Neural cell (in vitro differentiated cells): ENCODE measurements around the gene KIAA0513. TPM values are rescaled to one million over a fixed set of nuclear protein-coding genes. Genes with fewer than 3 reads are reported as not detected.

Experiments
- H2AFZ ChIP-seq: fragments of 200-600, 300-800 bp; sonication (generic), shearing (Covaris generic); 2 replicates; pipeline ENCODE4 v1.6.0; 2014; ENCODE audit warnings: low read depth, mild to moderate bottlenecking, antibody characterized with exemption, low read length, moderate library complexity
- H3F3A ChIP-seq: fragments of 200-600 bp; shearing (Covaris generic); 2 replicates; pipeline ENCODE4 v1.6.1; 2016; ENCODE audit warnings: mild to moderate bottlenecking, moderate library complexity, mixed read lengths, antibody characterized with exemption, low read length; ENCODE audit not compliant: insufficient read depth, poor library complexity, severe bottlenecking
- H3K27ac ChIP-seq: fragments of 200-600, 300-800 bp; sonication (generic), shearing (Covaris generic); 2 replicates; pipeline ENCODE4 v1.5.1; 2014; ENCODE audit warnings: mild to moderate bottlenecking, low read length, moderate library complexity
- H3K27me3 ChIP-seq: fragments of 300-800, 200-600 bp; sonication (generic), shearing (Covaris generic); 2 replicates; pipeline ENCODE4 v1.6.0; 2014; ENCODE audit warnings: mild to moderate bottlenecking, low read depth, low read length, moderate library complexity; ENCODE audit not compliant: insufficient read depth
- H3K36me3 ChIP-seq: fragments of 300-800, 200-600 bp; sonication (generic), shearing (Covaris generic); 2 replicates; pipeline ENCODE4 v1.5.1; 2014; ENCODE audit warnings: mild to moderate bottlenecking, antibody characterized with exemption, low read length, moderate library complexity; ENCODE audit not compliant: insufficient read depth
- H3K4me2 ChIP-seq: fragments of 300-800, 200-600 bp; sonication (generic), shearing (Covaris generic); 2 replicates; pipeline ENCODE4 v1.6.0; 2014; ENCODE audit warnings: mild to moderate bottlenecking, low read length
- H3K4me3 ChIP-seq: fragments of 300-800, 200-600 bp; sonication (generic), shearing (Covaris generic); 2 replicates; pipeline ENCODE4 v1.5.1; 2014; ENCODE audit warnings: mild to moderate bottlenecking, low read length, moderate library complexity
- H3K79me2 ChIP-seq: fragments of 200-600 bp; shearing (Covaris generic); replicated peaks from 2 replicates; pipeline ENCODE4 v1.6.0; 2014; ENCODE audit warnings: mild to moderate bottlenecking, low read length, moderate library complexity; ENCODE audit not compliant: insufficient read depth
- H3K9ac ChIP-seq: fragments of 300-800, 200-600 bp; sonication (generic), shearing (Covaris generic); 2 replicates; pipeline ENCODE4 v1.6.1; 2016; ENCODE audit warnings: mild to moderate bottlenecking, low read length, mixed read lengths
- H3K9me2 ChIP-seq: fragments of 200-600 bp; shearing (Covaris generic); 2 replicates; pipeline ENCODE4 v1.6.1; 2016; ENCODE audit warnings: mild to moderate bottlenecking, low read length, mixed read lengths; ENCODE audit not compliant: insufficient read depth
- H3K9me3 ChIP-seq: fragments of 200-600, 300-800 bp; sonication (generic), shearing (Covaris generic); 2 replicates; pipeline ENCODE4 v1.6.1; 2016; ENCODE audit warnings: mild to moderate bottlenecking, mixed run types, low read length, moderate library complexity, mixed read lengths
- H4K20me1 ChIP-seq: fragments of 200-600 bp; shearing (Covaris generic); 2 replicates; pipeline ENCODE4 v1.6.1; 2016; ENCODE audit warnings: mild to moderate bottlenecking, mixed run types; ENCODE audit not compliant: insufficient read depth
- EP300 ChIP-seq: fragments of 450-650 bp; conservative IDR thresholded peaks from 2 replicates; pipeline ENCODE4 v1.6.1; 2014; ENCODE audit warnings: antibody characterized with exemption, mild to moderate bottlenecking, moderate library complexity; ENCODE audit not compliant: poor library complexity, severe bottlenecking
- EZH2 ChIP-seq: fragments of 200-600, 300-800 bp; shearing (Covaris generic), sonication (generic); IDR thresholded peaks from 2 replicates; pipeline ENCODE4 v1.6.1; 2014; ENCODE audit warnings: antibody characterized with exemption, low read length, borderline replicate concordance, mild to moderate bottlenecking; ENCODE audit not compliant: insufficient read depth, poor library complexity, severe bottlenecking
- MXI1 ChIP-seq: fragments of 450-650 bp; conservative IDR thresholded peaks from 2 replicates; pipeline ENCODE4 v1.6.1; 2014; ENCODE audit warnings: antibody characterized with exemption, mild to moderate bottlenecking; ENCODE audit not compliant: poor library complexity, severe bottlenecking
- POLR2AphosphoS5 ChIP-seq: IDR thresholded peaks from 2 replicates; pipeline ENCODE4 v1.6.1; 2012
- RAD21 ChIP-seq: fragments of 450-650 bp; conservative IDR thresholded peaks from 2 replicates; pipeline ENCODE4 v1.6.1; 2014; ENCODE audit warnings: antibody characterized with exemption, mild to moderate bottlenecking, moderate library complexity
- SMC3 ChIP-seq: fragments of 450-650 bp; conservative IDR thresholded peaks from 2 replicates; pipeline ENCODE4 v1.6.1; 2014; ENCODE audit warnings: antibody characterized with exemption, mild to moderate bottlenecking, moderate library complexity; ENCODE audit not compliant: poor library complexity
- TAF1 ChIP-seq: IDR thresholded peaks from 2 replicates; pipeline ENCODE4 v1.6.1; 2012; ENCODE audit warnings: low read depth
- polyA plus RNA-seq: library from polyadenylated mRNA; depleted of rRNA; stranded (reverse); fragments of >200 nt; gene quantifications from 2 replicates; pipeline ENCODE4 v1.2.3, GENCODE V29; 2014
- TF ChIP-seq, protein P1 (sequence below): fragments of 450-650 bp; IDR thresholded peaks from 2 replicates; pipeline ENCODE4 v1.5.1; 2014; ENCODE audit warnings: antibody characterized with exemption, mild to moderate bottlenecking, moderate library complexity; ENCODE audit not compliant: poor library complexity, severe bottlenecking
- TF ChIP-seq, protein P2 (sequence below): IDR thresholded peaks from 2 replicates; pipeline ENCODE4 v1.6.1; 2012; ENCODE audit warnings: borderline replicate concordance

Gene KIAA0513
- polyA plus RNA-seq, 1 donor from 2014 or later, result 18.9 TPM

DNA sequence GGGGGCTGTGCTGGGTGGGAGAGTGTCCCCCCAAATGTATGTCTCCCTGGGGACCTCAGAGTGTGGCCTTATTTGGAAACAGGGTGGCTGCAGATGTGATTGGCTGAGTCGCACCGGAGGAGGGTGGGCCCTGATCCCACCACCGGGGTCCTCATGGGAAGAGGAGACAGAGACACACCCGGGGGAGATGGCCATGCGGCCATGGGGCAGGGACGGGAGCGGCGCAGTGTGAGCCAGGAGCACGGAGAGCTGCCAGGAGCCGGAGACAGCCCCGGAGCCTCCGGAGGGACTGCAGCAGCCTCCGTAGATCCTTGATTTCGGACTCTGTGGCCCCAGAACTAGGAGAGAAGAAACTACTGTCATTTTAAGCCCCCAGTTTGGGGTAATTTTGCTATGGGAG is 86.3 kb downstream of the KIAA0513 start:
- Histone ChIP-seq H3F3A (no peaks in the 10 kb centered on the region), H3K36me3 (no peaks in the 10 kb centered on the region), H4K20me1 (no peaks in the 10 kb centered on the region), H3K79me2 (no peaks in the 10 kb centered on the region), H3K9ac (no peak overlapping the region), H3K4me3 (no peak overlapping the region), H3K4me2 (no peak overlapping the region), H2AFZ (no peak overlapping the region), H3K9me2 (no peaks in the 10 kb centered on the region), H3K27me3 (no peaks in the 10 kb centered on the region), H3K9me3 (no peaks in the 10 kb centered on the region), H3K27ac (no peak overlapping the region)
- TF ChIP-seq SMC3, result no peak
- TF ChIP-seq RAD21, result no peak
- TF ChIP-seq EZH2, result no peak
- TF ChIP-seq, protein P1, sequence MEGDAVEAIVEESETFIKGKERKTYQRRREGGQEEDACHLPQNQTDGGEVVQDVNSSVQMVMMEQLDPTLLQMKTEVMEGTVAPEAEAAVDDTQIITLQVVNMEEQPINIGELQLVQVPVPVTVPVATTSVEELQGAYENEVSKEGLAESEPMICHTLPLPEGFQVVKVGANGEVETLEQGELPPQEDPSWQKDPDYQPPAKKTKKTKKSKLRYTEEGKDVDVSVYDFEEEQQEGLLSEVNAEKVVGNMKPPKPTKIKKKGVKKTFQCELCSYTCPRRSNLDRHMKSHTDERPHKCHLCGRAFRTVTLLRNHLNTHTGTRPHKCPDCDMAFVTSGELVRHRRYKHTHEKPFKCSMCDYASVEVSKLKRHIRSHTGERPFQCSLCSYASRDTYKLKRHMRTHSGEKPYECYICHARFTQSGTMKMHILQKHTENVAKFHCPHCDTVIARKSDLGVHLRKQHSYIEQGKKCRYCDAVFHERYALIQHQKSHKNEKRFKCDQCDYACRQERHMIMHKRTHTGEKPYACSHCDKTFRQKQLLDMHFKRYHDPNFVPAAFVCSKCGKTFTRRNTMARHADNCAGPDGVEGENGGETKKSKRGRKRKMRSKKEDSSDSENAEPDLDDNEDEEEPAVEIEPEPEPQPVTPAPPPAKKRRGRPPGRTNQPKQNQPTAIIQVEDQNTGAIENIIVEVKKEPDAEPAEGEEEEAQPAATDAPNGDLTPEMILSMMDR, result no peak
- TF ChIP-seq POLR2AphosphoS5, result no peak
- no peak for TF ChIP-seq MXI1
- TF ChIP-seq, protein P2, sequence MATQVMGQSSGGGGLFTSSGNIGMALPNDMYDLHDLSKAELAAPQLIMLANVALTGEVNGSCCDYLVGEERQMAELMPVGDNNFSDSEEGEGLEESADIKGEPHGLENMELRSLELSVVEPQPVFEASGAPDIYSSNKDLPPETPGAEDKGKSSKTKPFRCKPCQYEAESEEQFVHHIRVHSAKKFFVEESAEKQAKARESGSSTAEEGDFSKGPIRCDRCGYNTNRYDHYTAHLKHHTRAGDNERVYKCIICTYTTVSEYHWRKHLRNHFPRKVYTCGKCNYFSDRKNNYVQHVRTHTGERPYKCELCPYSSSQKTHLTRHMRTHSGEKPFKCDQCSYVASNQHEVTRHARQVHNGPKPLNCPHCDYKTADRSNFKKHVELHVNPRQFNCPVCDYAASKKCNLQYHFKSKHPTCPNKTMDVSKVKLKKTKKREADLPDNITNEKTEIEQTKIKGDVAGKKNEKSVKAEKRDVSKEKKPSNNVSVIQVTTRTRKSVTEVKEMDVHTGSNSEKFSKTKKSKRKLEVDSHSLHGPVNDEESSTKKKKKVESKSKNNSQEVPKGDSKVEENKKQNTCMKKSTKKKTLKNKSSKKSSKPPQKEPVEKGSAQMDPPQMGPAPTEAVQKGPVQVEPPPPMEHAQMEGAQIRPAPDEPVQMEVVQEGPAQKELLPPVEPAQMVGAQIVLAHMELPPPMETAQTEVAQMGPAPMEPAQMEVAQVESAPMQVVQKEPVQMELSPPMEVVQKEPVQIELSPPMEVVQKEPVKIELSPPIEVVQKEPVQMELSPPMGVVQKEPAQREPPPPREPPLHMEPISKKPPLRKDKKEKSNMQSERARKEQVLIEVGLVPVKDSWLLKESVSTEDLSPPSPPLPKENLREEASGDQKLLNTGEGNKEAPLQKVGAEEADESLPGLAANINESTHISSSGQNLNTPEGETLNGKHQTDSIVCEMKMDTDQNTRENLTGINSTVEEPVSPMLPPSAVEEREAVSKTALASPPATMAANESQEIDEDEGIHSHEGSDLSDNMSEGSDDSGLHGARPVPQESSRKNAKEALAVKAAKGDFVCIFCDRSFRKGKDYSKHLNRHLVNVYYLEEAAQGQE, result no peak
- TF ChIP-seq TAF1, result no peak
- TF ChIP-seq EP300, result no peak

DNA sequence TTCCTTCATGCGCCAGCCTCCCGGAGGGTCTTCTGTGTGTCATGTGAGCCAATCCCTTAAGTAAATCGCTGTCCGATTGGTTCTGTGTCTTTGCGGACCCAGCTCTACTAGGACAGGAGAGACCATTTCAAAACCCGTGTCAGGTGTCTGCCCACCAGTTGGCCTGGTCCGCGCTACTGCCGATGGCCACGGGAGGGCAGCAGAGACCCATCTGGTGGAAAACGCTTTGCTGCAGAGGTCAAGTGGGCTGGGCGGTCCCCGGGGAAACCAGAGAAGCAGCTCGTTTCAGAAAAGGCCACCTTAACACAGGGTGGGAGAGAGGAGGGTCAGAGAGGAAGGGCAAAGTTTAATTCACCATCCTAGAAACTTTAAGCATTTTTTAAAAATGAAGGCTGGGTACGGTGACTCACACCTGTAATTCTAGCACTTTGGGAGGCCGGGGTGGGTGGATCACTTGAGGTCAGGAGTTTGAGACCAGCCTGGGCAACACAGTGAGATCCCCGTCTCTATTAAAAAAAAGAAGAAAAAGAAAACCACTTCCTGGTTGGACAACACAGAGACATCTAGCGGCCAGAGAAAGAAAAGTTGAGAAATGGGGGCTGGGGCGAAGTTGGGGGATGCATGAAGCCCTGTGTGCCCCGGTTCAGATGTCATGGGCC is 87.4 kb downstream of the KIAA0513 start:
- no peak overlapping the region for H3K9ac ChIP-seq
- no peak overlapping the region for H3K27ac ChIP-seq
- H3K4me3 ChIP-seq, result no peak overlapping the region

More for the DNA sequence above, 87.4 kb downstream of the KIAA0513 start:
- no peaks in the 10 kb centered on the region for H4K20me1 ChIP-seq
- no peak overlapping the region for H2AFZ ChIP-seq
- TF ChIP-seq, protein P2, result no peak
- TF ChIP-seq, protein P1, result peak; percentile 94
- TF ChIP-seq POLR2AphosphoS5 (no peak), EZH2 (no peak), EP300 (no peak), TAF1 (no peak), RAD21 (peak; percentile 92), SMC3 (peak; percentile 90), MXI1 (no peak)
- no peaks in the 10 kb centered on the region for H3K9me3 ChIP-seq
- H3K36me3 ChIP-seq, result no peaks in the 10 kb centered on the region
- no peaks in the 10 kb centered on the region for H3K27me3 ChIP-seq
- H3F3A ChIP-seq, result no peaks in the 10 kb centered on the region
- H3K4me2 ChIP-seq, result no peak overlapping the region
- no peaks in the 10 kb centered on the region for H3K79me2 ChIP-seq
- no peaks in the 10 kb centered on the region for H3K9me2 ChIP-seq
